ENCODE measurements around the gene CLEC4M. TPM values are rescaled to one million over a fixed set of nuclear protein-coding genes. Genes with fewer than 3 reads are reported as not detected.

The CLEC4M gene, protein sequence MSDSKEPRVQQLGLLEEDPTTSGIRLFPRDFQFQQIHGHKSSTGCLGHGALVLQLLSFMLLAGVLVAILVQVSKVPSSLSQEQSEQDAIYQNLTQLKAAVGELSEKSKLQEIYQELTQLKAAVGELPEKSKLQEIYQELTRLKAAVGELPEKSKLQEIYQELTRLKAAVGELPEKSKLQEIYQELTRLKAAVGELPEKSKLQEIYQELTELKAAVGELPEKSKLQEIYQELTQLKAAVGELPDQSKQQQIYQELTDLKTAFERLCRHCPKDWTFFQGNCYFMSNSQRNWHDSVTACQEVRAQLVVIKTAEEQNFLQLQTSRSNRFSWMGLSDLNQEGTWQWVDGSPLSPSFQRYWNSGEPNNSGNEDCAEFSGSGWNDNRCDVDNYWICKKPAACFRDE
- total RNA-seq (10 to 100 TPM in 1 of 7 donors, 1 to 10 TPM in 5, under 1 TPM in 1; 0.65 to 19.8 (median 2.9) TPM), polyA plus RNA-seq (1 to 10 TPM; 3.6 to 7.2 TPM)
- long read RNA-seq, donor 1, transcript CLEC4M-202 (7 exons, 1,935 nt), result major isoform, 6 of 12 reads
- long read RNA-seq, donor 1, partial matches to known transcripts, result 1 of 12 reads
- long read RNA-seq, donor 1, other reads (novel, unspliced or antisense), result 5 of 12 reads
- long read RNA-seq, donor 2, partial matches to known transcripts, result 0 of 3 reads
- long read RNA-seq, donor 2, other reads (novel, unspliced or antisense), result 0 of 3 reads
- long read RNA-seq, donor 3, partial matches to known transcripts, result 1 of 4 reads
- long read RNA-seq, donor 3, other reads (novel, unspliced or antisense), result 3 of 4 reads

DNA sequence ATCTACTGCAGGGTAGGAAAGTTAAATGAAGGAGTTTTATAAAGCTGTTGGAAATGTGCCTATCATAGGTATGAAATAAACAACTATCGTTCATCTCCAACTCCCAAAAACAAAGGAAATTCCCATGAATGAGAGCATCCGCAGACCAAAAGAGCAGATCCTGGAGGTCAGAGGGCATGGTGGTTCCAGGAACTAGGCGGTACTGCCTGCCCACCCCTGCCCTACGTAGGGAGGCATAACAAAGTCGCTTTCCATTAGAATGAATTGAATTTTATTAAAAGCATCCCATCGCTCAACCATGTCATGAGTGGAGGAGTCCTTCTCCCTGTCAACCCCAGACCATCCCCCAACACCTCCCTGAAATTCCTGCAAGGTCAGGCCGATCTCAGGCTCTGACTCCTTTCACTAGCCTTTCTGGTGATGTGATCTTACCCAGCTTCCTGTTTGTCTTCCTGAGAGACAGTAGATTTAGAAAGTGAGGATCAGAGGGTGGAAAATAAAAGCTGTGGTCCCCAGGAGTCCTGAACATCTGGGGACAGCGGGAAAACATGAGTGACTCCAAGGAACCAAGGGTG is at the start of gene CLEC4M:
Gene CLEC4M (plus strand): TSS at position 525 of the 575 bp plus-strand sequence. CDS start 24 bp downstream, at position 549.
- H3K27me3 ChIP-seq, result no peaks in the 10 kb centered on the region
- DNase-seq, result no peak
- H3K9me3 ChIP-seq, result peaks cover 0 to 15% of the 10 kb centered on the region in 2 donors
- H3K36me3 ChIP-seq, result no peaks in the 10 kb centered on the region
- no peak within 1 kb of the TSS for H3K4me3 ChIP-seq
- H3K4me1 ChIP-seq (ENCODE audit: insufficient read depth), result peaks cover 9% of the 10 kb centered on the region
- TF ChIP-seq, protein P1, sequence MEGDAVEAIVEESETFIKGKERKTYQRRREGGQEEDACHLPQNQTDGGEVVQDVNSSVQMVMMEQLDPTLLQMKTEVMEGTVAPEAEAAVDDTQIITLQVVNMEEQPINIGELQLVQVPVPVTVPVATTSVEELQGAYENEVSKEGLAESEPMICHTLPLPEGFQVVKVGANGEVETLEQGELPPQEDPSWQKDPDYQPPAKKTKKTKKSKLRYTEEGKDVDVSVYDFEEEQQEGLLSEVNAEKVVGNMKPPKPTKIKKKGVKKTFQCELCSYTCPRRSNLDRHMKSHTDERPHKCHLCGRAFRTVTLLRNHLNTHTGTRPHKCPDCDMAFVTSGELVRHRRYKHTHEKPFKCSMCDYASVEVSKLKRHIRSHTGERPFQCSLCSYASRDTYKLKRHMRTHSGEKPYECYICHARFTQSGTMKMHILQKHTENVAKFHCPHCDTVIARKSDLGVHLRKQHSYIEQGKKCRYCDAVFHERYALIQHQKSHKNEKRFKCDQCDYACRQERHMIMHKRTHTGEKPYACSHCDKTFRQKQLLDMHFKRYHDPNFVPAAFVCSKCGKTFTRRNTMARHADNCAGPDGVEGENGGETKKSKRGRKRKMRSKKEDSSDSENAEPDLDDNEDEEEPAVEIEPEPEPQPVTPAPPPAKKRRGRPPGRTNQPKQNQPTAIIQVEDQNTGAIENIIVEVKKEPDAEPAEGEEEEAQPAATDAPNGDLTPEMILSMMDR (IDR thresholded peaks at IDR 0.05), result no peak
- no peak for TF ChIP-seq EP300 (IDR thresholded peaks at IDR 0.05)
- TF ChIP-seq POLR2A (IDR thresholded peaks at IDR 0.05), result no peak
- H3K27ac ChIP-seq, result peak within 1 kb of the TSS in 1 of 2 donors; percentile 9
- WGBS, 3 donors, result 33 to 57% (median 50%) methylated on average over 8 of the region's 8 CpGs
- intact Hi-C loops (cut with DNase I), result no loop called here

DNA sequence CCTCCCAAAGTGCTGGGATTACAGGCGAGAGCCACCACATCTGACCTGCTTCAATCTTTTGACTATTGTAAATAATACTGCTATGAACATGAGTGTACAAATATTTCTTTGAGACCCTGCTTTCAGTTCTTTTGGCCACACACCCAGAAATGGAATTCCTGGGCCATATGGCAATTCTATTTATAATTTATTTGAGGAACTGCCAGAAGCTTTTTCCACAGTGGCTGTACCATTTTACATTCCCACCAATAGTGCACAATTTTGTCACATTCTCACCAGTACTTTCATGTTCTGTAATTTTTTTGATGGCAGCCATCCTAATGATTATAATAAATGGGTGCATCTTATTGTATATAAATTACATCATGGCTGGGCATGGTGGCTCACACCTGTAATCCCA is 47.4 kb upstream of the CLEC4M start:
- Histone ChIP-seq H3K4me1 (ENCODE audit: insufficient read depth) (no peaks in the 10 kb centered on the region), H3K36me3 (no peaks in the 10 kb centered on the region), H3K4me3 (no peak overlapping the region), H3K9me3 (no peaks in the 10 kb centered on the region), H3K27me3 (no peaks in the 10 kb centered on the region), H3K27ac (no peak overlapping the region)
- intact Hi-C loops (cut with DNase I), result loop anchor here in 1 of 4 donors (10.0 kb wide), 1 partner anchor 1541 kb away; no protein-coding TSS in a partner anchor
- no peak for DNase-seq
- TF ChIP-seq EP300 (IDR thresholded peaks at IDR 0.05), result no peak
- no peak for TF ChIP-seq POLR2A (IDR thresholded peaks at IDR 0.05)
- TF ChIP-seq, protein P1 (IDR thresholded peaks at IDR 0.05), result no peak
- 42 to 78% (median 48%) methylated on average over 1 of the region's 1 CpG for WGBS, 3 donors

DNA sequence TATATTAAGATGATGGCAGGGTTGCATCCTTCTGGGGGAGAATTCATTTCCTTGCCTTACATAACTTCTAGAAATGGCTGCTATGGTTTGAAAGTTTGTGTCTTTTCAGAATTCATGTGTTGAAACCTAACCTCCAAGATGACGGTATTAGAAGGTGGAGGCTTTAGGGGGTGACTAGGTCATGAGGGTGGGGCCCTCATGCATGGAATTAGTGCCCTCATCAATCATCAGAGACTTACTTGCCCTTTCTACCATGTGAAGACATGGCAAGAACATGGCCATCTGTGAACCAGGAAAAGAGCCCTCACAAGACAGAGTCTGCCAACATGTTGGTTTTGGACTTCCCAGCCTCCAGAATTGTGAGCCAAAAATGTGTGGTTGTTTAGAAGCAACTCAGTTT is 46.3 kb upstream of the CLEC4M start:
- intact Hi-C loops (cut with DNase I), result loop anchor here in 1 of 4 donors (10.0 kb wide), 1 partner anchor 1542 kb away; no protein-coding TSS in a partner anchor
- Histone ChIP-seq H3K27me3 (no peaks in the 10 kb centered on the region), H3K4me3 (no peak overlapping the region), H3K36me3 (no peaks in the 10 kb centered on the region), H3K4me1 (ENCODE audit: insufficient read depth) (no peaks in the 10 kb centered on the region), H3K9me3 (no peaks in the 10 kb centered on the region), H3K27ac (no peak overlapping the region)
- no peak for TF ChIP-seq EP300 (IDR thresholded peaks at IDR 0.05)
- TF ChIP-seq, protein P1 (IDR thresholded peaks at IDR 0.05), result no peak
- TF ChIP-seq POLR2A (IDR thresholded peaks at IDR 0.05), result no peak
- DNase-seq, result no peak
- 55 to 82% (median 66%) methylated on average over 1 of the region's 1 CpG for WGBS, 3 donors

DNA sequence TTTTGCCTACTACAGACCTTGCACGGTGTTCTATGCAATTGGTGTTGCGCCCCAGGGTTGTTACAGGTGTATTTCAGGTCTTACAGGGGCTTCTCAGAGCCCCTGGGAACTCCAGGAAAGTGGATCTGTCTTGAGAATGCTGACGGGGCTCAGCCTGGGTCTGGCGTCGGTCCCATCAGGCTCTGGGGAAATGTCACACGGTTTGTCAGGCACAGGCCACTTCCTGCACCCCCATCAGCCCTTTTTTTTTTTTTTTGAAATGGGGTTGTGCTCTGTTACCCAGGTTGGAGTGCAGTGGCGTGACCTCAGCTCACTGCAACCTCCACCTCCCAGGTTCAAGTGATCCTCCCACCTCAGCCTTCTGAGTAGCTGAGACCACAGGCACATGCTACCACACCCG is 44.4 kb upstream of the CLEC4M start:
- H3K27me3 ChIP-seq, result no peaks in the 10 kb centered on the region
- no peak overlapping the region for H3K27ac ChIP-seq
- TF ChIP-seq EP300 (IDR thresholded peaks at IDR 0.05), result no peak
- no peaks in the 10 kb centered on the region for H3K9me3 ChIP-seq
- H3K4me1 ChIP-seq (ENCODE audit: insufficient read depth), result no peaks in the 10 kb centered on the region
- 59 to 73% (median 71%) methylated on average over 8 of the region's 8 CpGs for WGBS, 3 donors
- intact Hi-C loops (cut with DNase I), result loop anchor here in 1 of 4 donors (10.0 kb wide), 1 partner anchor 1544 kb away; no protein-coding TSS in a partner anchor
- H3K36me3 ChIP-seq, result no peaks in the 10 kb centered on the region
- no peak overlapping the region for H3K4me3 ChIP-seq
- DNase-seq, result no peak

Measured in ovary (tissue), 10 donors.